Vagina (tissue), 2 donors: ENCODE data around the gene SYNPR.

Experiments
- POLR2A ChIP-seq, 2 donors: fragments of 450-650 bp; IDR thresholded peaks; one replicate each; pipeline ENCODE4 v1.6.1; 2017; ENCODE audit warnings: antibody characterized with exemption in 2 of 2, mild to moderate bottlenecking in 2 of 2, moderate library complexity in 2 of 2
- POLR2AphosphoS5 ChIP-seq, 2 donors: sonication (generic); formaldehyde crosslinking; IDR thresholded peaks; one replicate each; pipeline ENCODE4 v1.9.0; 2017; ENCODE audit warnings: antibody characterized with exemption in 2 of 2, mild to moderate bottlenecking in 2 of 2, low read depth in 1 of 2; ENCODE audit not compliant: insufficient read depth in 1 of 2
- TF ChIP-seq, protein P1 (sequence below), 3 experiments: fragments of 450-650 bp in 2 of 3; fragments of 200-600 bp in 1 of 3; sonication (generic) in 1 of 3; IDR thresholded peaks; one replicate each; pipeline ENCODE4 v1.5.1; 2017 to 2019; ENCODE audit warnings: antibody characterized with exemption in 3 of 3, mild to moderate bottlenecking in 2 of 3, moderate library complexity in 2 of 3

- TF ChIP-seq, protein P1, sequence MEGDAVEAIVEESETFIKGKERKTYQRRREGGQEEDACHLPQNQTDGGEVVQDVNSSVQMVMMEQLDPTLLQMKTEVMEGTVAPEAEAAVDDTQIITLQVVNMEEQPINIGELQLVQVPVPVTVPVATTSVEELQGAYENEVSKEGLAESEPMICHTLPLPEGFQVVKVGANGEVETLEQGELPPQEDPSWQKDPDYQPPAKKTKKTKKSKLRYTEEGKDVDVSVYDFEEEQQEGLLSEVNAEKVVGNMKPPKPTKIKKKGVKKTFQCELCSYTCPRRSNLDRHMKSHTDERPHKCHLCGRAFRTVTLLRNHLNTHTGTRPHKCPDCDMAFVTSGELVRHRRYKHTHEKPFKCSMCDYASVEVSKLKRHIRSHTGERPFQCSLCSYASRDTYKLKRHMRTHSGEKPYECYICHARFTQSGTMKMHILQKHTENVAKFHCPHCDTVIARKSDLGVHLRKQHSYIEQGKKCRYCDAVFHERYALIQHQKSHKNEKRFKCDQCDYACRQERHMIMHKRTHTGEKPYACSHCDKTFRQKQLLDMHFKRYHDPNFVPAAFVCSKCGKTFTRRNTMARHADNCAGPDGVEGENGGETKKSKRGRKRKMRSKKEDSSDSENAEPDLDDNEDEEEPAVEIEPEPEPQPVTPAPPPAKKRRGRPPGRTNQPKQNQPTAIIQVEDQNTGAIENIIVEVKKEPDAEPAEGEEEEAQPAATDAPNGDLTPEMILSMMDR (IDR thresholded peaks at IDR 0.05) = no peak
- TF ChIP-seq POLR2AphosphoS5 (IDR thresholded peaks at IDR 0.05; ENCODE audit: insufficient read depth in 1 of 2, low read depth in 1 of 2) (no peak), POLR2A (IDR thresholded peaks at IDR 0.05) (no peak)
Observed at GRCh38 chr3:63325386-63325785, 47.3 kb downstream of the SYNPR start.
